Activated T-helper 1 cell treated with anti-CD3 and anti-CD28 coated beads, Interleukin-12 subunit alpha, Interleukin-12 subunit beta, Interleukin-2, Interleukin-4 antibody, amounts not matched to agents 30 ng/mL and 10 ng/mL and 1 ng/mL, durations not matched to agents 14 hours and 24 hours and 36 hours (primary cell): ENCODE data around the gene DCDC2. TPM values are rescaled to one million over a fixed set of nuclear protein-coding genes. Genes with fewer than 3 reads are reported as not detected.
A peak's percentile ranks its signal among the peaks of the same experiment; 100 is the strongest.

Experiments used
- DNase-seq: peaks from one replicate; pipeline ENCODE4 v3.0.0; 2021; ENCODE audit warnings: low spot score
- H3K27ac Mint-ChIP-seq: one replicate; pipeline ENCODE4 v1.8.0; 2021; ENCODE audit warnings: mild to moderate bottlenecking, mixed read lengths
- H3K27me3 Mint-ChIP-seq: one replicate; pipeline ENCODE4 v1.8.0; 2022; ENCODE audit warnings: mild to moderate bottlenecking, moderate library complexity, mixed read lengths; ENCODE audit not compliant: insufficient read depth
- H3K36me3 Mint-ChIP-seq: one replicate; pipeline ENCODE4 v1.8.0; 2021; ENCODE audit warnings: low read depth, mixed read lengths
- H3K4me1 Mint-ChIP-seq: one replicate; pipeline ENCODE4 v1.8.0; 2021; ENCODE audit warnings: low read depth, mixed read lengths
- H3K4me3 Mint-ChIP-seq: one replicate; pipeline ENCODE4 v1.8.0; 2021; ENCODE audit warnings: mild to moderate bottlenecking, moderate library complexity, mixed read lengths
- H3K9me3 Mint-ChIP-seq: one replicate; pipeline ENCODE4 v1.8.0; 2021; ENCODE audit warnings: mixed read lengths
- intact Hi-C: fragments of 100-400 bp; cut with micrococcal nuclease; formaldehyde crosslinking; loops from one replicate; pipeline ENCODE4 v1.15.1; 2024
- total RNA-seq: library from RNA; stranded (reverse); gene quantifications from 2 replicates; pipeline ENCODE4 v1.2.3, GENCODE V29; 2022

The DCDC2 gene
- total RNA-seq, 1 donor from 2014 or later: not detected

DNA sequence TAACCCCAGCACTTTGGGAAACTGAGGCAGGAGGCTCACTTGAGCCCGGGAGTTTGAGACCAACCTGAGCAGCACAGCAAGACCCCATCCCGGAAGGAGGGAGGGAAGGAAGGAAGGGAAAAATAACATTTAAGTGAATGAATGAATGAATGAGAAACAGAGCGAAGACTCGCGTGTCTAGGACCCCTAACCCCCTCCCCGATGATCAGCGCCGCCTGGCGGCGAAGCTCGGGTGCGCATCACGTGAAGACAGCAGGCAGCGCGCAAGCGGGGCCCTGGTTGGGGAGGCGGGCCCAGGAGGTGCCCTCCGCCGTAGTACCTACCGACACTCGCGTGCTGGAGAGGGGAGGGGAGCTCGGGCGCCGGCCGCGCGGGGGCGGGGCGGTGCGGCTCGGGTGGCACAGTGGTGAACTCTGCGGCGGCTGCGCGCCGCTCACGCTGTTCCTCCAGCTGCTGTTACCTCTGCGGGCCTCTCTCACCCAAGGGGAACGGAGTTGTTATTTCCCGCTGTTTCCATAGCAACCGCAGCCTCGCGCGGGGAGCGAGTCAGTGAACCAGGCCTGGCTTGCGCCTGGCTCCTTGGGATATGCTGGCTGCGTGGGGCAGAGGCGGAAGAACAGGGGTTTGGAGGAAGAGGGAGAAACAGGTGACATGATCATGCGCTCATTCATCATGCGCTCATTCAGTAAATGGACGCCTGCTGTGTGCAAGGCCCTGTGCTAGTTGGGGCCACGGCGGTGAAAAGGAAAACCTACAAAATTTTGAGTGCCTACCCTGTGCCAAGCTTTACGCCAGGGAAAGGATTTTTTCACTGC, 2.0 kb upstream of the DCDC2 start:
- H3K27ac Mint-ChIP-seq: peak overlapping the region; percentile 11
- intact Hi-C loops: loop anchor here (1.0 to 2.0 kb wide), 2 partner anchors 45 to 77 kb away; no protein-coding TSS in a partner anchor
- peaks cover 29% of the 10 kb centered on the region for H3K27me3 Mint-ChIP-seq
- H3K9me3 Mint-ChIP-seq: no peaks in the 10 kb centered on the region
- DNase-seq: peak; percentile 70
- H3K4me1 Mint-ChIP-seq: peaks cover 17% of the 10 kb centered on the region
- H3K4me3 Mint-ChIP-seq: peak overlapping the region; percentile 73
- H3K36me3 Mint-ChIP-seq: no peaks in the 10 kb centered on the region

DNA sequence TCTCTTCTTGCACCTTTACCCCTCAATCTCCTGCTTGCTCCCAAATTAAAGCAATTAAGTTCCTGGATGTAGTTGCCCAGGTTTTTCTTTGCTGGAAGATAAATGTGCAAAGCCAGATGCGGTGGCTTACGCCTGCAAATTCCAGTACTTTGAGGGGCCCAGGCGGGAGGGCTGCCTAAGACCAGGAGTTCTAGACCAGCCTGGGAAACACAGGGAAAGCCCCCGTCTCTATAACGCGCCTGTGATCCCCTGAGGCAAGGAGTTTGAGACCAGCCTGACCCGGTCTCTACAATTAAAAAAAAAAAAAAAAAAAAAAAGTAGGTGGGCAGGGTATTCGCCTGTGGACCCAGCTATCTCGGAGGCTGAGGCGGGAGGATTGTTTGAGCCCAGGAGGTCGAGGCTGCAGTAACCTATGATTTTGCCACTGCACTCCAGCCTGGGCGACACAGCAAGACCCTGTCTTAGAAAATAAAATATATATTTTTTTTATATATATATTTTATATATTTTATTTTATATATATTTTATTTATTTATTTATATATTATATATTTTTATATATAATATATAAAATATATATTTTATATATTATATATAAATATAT, 461 bp upstream of the DCDC2 start:
- Mint-ChIP-seq H3K4me3 (peak overlapping the region; percentile 65), H3K4me1 (peaks cover 17% of the 10 kb centered on the region), H3K36me3 (no peaks in the 10 kb centered on the region), H3K27ac (no peak overlapping the region), H3K27me3 (peaks cover 36% of the 10 kb centered on the region), H3K9me3 (no peaks in the 10 kb centered on the region)
- no peak for DNase-seq
- intact Hi-C loops: no loop called here

DNA sequence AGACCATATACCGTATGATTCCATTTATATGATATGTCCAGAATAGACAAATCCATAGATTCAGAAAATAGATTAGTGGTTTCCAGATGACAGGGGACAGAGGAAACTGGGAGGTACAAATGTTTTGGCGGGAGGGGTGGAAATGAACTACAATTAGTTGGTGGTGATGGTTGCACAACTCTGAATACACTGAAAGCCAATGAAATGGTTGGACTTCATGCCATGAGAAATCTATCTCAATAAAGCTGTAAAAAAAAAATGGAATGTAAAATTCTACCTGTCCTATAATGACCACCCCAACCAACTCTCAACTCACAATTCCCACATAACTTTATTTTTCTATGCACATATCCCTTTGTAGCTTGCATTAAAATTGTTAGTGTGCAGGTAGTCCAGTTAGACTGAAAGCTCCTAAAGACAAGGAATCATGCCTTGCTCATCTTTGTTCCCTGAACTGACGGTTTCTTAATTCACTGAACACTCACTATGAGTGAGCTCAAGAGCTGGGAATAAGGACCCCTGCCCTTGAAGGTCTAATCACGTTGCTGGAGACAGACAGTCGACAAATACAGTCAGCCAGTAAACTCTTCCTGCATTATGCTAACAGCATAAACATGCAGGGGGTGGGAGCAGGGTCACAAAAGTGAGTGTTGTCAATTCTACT, 1.4 kb downstream of the DCDC2 start:
- Mint-ChIP-seq H3K4me1 (peaks cover 17% of the 10 kb centered on the region), H3K36me3 (no peaks in the 10 kb centered on the region), H3K4me3 (no peak overlapping the region), H3K9me3 (no peaks in the 10 kb centered on the region), H3K27ac (no peak overlapping the region), H3K27me3 (peaks cover 42% of the 10 kb centered on the region)
- DNase-seq: no peak
- intact Hi-C loops: no loop called here

DNA sequence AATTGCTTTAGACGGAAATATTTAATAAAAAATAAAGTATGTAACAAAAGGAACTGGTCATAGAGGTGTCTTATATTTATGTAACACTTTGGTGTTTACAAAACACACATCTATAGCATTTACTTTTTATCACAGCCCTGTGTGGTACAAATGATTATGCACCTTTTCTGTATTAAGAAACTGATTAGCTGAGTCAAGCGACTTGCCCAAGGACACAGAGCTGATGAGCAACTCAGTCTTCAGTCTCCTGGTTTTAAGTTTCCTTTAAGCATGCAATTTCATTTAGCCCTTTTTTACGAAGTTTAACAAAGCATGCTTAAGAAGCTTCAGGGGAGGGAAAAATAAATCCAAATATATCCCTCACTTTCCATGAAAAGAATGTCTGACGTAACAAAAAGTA, 2.5 kb downstream of the DCDC2 start:
- Mint-ChIP-seq H3K27ac (no peak overlapping the region), H3K27me3 (peaks cover 48% of the 10 kb centered on the region), H3K36me3 (no peaks in the 10 kb centered on the region), H3K9me3 (no peaks in the 10 kb centered on the region), H3K4me3 (no peak overlapping the region), H3K4me1 (peaks cover 12% of the 10 kb centered on the region)
- DNase-seq: no peak
- intact Hi-C loops: no loop called here

DNA sequence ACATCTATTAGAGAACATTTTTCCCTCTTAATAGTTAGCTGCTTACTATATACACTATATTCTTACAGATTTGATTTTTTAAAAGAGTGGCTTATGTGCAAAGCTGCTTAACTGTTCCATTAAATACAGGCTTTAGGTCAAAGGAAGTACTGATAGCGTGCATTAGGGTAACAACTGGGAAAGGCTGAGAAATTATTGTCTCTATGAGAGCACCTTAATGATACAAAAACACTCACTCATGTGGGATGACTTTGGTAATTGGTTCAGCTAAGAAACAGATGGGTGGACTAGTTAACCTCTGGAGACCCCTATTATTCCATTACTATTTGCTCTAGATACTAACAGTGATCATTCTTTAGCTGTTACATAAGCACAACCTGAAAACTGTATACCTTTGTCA, 4.0 kb downstream of the DCDC2 start:
- Mint-ChIP-seq H3K27me3 (peaks cover 49% of the 10 kb centered on the region), H3K27ac (no peak overlapping the region), H3K4me1 (peaks cover 8% of the 10 kb centered on the region), H3K9me3 (no peaks in the 10 kb centered on the region), H3K36me3 (no peaks in the 10 kb centered on the region), H3K4me3 (no peak overlapping the region)
- no peak for DNase-seq
- intact Hi-C loops: no loop called here

- no peak for DNase-seq
- Mint-ChIP-seq H3K4me1 (no peaks in the 10 kb centered on the region), H3K4me3 (no peak overlapping the region), H3K27ac (no peak overlapping the region), H3K36me3 (no peaks in the 10 kb centered on the region), H3K9me3 (no peaks in the 10 kb centered on the region), H3K27me3 (peaks cover 42% of the 10 kb centered on the region)
- intact Hi-C loops: no loop called here
Observed at GRCh38 chr6:24352434-24352833, 5.4 kb downstream of the DCDC2 start.

- Mint-ChIP-seq H3K27me3 (peaks cover 11% of the 10 kb centered on the region), H3K36me3 (no peaks in the 10 kb centered on the region), H3K27ac (no peak overlapping the region), H3K4me3 (no peak overlapping the region), H3K4me1 (no peaks in the 10 kb centered on the region), H3K9me3 (no peaks in the 10 kb centered on the region)
- no peak for DNase-seq
- intact Hi-C loops: no loop called here
Observed at GRCh38 chr6:24344976-24345375, 12.9 kb downstream of the DCDC2 start.

DNA sequence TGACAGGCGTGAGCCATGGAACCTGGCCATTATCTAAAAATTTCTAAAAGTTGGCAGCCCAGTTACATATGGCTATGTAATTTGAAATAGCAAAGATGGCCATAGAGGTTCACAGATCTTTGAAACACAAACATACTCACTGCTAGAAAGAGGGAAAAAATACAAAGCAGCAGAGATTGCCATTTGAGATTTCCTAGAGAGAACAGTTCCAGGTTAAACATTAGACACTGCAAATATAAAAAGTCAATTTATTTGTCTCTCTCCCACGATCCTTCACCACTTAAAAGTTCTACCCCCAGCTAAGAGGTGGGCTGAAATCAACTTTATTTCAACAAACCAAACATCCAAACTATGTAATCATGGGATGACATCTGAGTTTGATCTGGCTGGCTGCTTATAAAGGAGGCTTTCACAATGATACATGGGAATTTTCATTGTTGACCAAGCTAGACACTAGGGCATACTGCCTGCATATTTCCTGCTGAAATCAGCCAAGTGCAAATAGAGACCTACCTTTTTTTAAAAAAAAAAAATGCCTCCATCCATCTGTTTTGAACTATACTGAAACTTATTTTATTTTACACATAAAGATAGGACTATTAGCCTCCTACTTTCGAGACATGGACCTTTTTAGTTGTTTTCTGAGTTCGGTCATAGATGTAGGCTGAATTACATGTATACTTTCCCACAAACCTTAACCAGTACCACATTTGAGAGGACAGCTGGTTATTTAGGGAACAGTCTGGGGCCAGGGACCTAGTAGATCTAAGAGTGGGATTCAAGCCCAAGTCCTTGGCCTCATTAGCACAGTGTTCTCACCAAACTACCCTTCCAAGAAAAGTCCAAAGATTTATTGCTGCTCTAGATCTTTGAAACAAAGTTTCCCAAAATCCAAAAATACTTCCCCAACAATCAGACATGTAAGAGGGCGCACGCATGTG, 16.6 kb downstream of the DCDC2 start:
- Mint-ChIP-seq H3K27ac (no peak overlapping the region), H3K27me3 (peaks cover 5% of the 10 kb centered on the region)
- intact Hi-C loops: no loop called here

GRCh38 chr6:24339932-24340331, 17.9 kb downstream of the DCDC2 start:
- no peak overlapping the region for H3K4me3 Mint-ChIP-seq
- DNase-seq: no peak
- H3K36me3 Mint-ChIP-seq: no peaks in the 10 kb centered on the region
- H3K4me1 Mint-ChIP-seq: no peaks in the 10 kb centered on the region
- intact Hi-C loops: no loop called here
- no peak overlapping the region for H3K27ac Mint-ChIP-seq
- no peaks in the 10 kb centered on the region for H3K9me3 Mint-ChIP-seq
- peaks cover 5% of the 10 kb centered on the region for H3K27me3 Mint-ChIP-seq

More for the DNA sequence above, 16.6 kb downstream of the DCDC2 start:
- Mint-ChIP-seq H3K4me3 (no peak overlapping the region), H3K36me3 (no peaks in the 10 kb centered on the region), H3K4me1 (no peaks in the 10 kb centered on the region), H3K9me3 (no peaks in the 10 kb centered on the region)
- DNase-seq: no peak

DNA sequence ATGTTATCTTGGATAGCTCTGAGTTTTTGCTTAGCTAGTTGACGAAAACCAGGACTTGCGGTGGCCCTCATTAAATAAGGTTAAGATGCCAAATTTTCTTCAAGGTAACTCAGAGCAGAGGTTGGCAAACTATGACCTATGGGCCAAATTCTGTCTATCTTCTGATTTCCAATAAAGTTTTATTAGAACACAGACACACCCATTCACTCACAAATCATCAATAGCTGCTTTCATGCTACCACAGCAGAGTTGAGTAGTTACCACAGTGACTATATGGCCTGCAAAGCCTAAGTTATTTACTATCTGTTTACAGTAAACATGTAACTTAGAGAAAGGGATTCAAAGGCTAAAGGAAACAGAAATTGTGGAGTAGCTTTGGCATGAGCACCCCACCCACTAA, 23.6 kb downstream of the DCDC2 start:
- Mint-ChIP-seq H3K27ac (no peak overlapping the region), H3K4me1 (no peaks in the 10 kb centered on the region)

GRCh38 chr6:24332317-24332716, 25.5 kb downstream of the DCDC2 start:
- H3K27me3 Mint-ChIP-seq: no peaks in the 10 kb centered on the region
- no peak for DNase-seq
- H3K4me1 Mint-ChIP-seq: no peaks in the 10 kb centered on the region
- H3K36me3 Mint-ChIP-seq: no peaks in the 10 kb centered on the region
- no peak overlapping the region for H3K27ac Mint-ChIP-seq
- intact Hi-C loops: no loop called here
- no peaks in the 10 kb centered on the region for H3K9me3 Mint-ChIP-seq
- H3K4me3 Mint-ChIP-seq: no peak overlapping the region

More for the DNA sequence above, 23.6 kb downstream of the DCDC2 start:
- H3K4me3 Mint-ChIP-seq: no peak overlapping the region
- no peaks in the 10 kb centered on the region for H3K27me3 Mint-ChIP-seq
- H3K36me3 Mint-ChIP-seq: no peaks in the 10 kb centered on the region
- no peak for DNase-seq
- intact Hi-C loops: no loop called here
- no peaks in the 10 kb centered on the region for H3K9me3 Mint-ChIP-seq

DNA sequence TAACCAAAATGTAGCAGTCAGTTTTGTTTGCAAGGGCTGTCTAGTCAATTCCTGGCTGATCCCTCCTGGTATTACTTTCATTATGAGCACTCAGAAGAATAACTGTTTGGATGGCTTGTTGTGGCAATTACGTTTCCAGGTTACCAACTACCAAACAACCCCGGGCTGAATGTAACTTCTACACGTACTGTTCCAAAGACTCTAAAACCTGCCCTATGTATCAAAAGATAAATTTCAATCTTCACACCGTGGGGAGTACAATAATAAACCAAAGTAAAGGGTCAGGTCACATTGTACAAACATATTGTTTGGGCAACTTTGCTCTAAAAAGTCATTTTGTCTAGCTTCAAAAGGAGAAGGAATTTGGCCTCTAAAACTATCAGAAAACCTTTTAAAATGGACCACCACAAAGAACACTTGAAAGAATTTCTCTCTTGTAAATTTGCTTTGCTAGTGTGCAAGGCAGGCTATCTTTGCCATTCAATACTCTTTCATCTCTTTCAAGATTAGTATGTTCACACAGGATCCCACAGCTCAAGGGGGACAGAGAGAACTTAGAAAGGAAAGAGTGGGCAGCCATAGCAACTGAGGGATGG, 27.6 kb downstream of the DCDC2 start:
- Mint-ChIP-seq H3K27me3 (peaks cover 2% of the 10 kb centered on the region), H3K4me3 (no peak overlapping the region), H3K9me3 (no peaks in the 10 kb centered on the region), H3K27ac (no peak overlapping the region), H3K36me3 (no peaks in the 10 kb centered on the region), H3K4me1 (no peaks in the 10 kb centered on the region)
- DNase-seq: no peak
- intact Hi-C loops: no loop called here
